Nucleus accumbens (tissue), 56 donors: Measurements from ENCODE around the gene COIL.
"Not testable (repeated sequence)": the region's sequence is repeated elsewhere in the genome, so short reads cannot be mapped to it uniquely, and the experiment has no call there.

Experiments
- DNase-seq, 56 donors: peaks; one replicate each; lab custom pipeline; 2025; lab: John Stamatoyannopoulos, UW

COIL gene

DNA sequence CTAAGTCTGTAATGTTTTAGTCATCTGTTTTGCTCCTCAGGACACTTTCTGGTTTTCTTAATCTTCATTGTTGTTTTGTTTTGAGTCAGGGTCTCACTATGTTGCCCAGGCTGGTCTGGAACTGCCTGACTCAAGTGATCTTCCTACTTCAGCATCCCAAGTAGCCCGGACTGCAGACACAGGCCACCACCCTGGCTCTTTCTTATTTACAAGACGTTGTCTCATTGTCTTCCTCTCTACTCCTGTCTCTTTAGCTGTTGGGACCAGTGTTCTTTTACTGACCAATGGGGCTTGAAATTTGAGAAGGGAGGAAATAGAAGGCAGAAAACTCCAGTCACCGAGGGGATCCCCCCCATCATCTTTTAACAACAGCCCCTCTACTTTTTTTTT, 18.2 kb upstream of the COIL start:
- DNase-seq = no peak

- DNase-seq = peak in 2 of 56 donors; percentile 5 to 13
Observed at GRCh38 chr17:56978441-56979090, 17.7 kb upstream of the COIL start.

- DNase-seq = peak; percentile 34 to 93 (median 84)
Observed at GRCh38 chr17:56977673-56978395, 17.0 kb upstream of the COIL start, which contains the start of gene SCPEP1. TSS of gene SCPEP1 (plus strand) at chr17:56978131. CDS start at chr17:56978160, 29 bp downstream.

GRCh38 chr17:56976941-56977608, 16.2 kb upstream of the COIL start:
- DNase-seq = no peak

DNA sequence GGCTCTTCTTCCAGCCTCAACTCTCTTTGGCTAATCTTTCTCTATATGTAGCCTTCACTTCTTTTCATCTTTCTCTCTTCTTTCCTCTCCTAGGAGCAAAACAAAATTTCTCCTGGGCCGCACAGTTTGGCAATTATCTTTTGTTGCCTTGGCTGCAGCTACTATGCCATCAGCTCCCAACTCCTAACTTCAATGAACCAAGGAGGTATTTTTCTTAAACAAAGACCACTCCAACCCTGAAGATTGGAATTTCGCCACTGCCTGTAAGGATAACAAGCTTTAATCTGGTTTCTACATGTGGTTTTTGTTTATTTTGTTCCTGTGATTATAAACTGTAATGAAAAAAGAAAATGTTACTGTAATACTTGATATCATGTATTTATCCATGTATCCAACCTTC, 14.8 kb upstream of the COIL start:
- DNase-seq = no peak

DNA sequence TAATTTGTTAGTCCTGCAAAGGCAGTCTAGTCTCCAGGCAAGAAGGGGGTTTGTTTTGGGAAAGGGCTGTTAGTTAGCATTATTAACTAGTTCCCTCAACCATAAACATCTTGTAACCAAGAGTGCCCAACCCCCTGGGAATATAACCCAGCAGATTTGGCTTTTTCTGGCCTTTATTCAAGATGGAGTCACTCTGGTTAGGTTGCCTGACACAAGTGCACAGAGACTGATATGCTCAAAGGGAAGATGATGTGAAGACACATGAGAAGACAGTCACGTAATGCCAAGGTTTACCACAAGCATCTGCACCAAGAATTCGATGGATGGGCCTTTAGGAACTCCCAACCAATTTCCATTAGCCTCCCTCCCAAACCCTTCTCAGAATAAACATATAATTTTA, 13.2 kb upstream of the COIL start:
- no peak for DNase-seq

DNA sequence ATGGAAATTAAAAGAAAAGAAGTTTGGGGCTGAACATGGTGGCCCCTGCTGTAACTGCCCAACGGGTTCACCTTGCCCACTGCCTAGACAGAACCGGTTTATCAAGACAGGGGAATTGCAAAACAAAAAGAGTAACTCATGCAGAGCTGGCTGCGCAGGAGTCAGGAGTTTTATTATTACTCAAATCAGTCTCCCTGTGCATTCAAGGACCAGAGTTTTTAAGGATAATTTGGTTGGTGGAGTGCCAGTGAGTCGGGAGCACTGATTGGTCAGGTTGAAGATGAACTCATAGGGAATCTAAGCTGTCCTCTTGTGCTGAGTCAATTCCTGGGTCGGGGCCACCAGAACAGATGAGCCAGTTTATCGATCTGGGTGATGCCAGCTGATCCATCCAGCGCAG, 12.7 kb upstream of the COIL start:
- no peak for DNase-seq

DNA sequence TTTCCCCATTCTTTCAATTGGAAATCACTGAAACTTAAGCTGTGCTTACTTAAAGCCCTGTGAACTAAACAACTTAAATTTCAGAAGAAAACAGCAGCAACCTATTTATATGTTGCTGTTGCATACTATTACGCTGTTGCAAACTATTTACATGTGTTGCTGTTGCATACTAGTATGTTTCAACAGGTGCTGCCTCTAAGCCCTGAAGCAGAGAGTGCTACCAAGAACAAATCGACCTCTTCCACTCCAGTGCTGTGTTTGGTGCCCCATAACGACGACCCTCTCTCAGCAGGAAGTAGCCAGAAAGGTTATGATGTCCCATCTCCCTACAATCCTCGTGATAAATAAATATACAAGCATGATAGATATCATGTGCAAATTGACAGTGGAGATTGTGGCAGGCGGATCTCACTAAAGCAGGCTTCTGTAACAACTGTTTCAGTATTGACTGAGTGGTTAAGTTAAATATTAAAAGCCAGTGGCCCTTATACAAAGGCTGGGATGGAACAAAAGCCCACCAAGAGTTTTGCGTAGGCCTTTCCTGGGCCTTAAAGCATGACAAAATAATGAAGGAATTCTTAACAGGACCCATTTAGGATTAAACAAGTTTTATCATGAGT, 11.4 kb upstream of the COIL start:
- DNase-seq = no peak

DNA sequence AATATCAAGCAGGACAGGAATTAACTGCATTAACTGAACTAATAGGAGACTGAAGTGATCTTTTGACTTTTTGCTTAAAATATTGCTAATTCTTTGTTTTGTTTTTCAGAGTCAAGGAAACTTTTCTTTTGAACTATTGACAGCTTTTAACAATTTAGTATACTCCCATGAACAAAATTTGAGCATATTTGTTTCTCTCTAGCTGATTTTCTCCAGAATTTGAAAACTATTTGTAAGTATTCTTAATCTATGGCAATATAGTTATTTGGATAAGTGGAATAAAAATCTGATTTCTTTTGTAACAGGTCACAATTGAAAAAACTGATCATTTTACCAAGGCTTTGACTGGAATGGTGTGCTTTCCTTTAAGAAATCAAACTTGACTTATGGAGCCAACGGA, 10.1 kb upstream of the COIL start:
- DNase-seq = no peak

GRCh38 chr17:56966338-56966737, 5.5 kb upstream of the COIL start:
- DNase-seq = no peak

DNA sequence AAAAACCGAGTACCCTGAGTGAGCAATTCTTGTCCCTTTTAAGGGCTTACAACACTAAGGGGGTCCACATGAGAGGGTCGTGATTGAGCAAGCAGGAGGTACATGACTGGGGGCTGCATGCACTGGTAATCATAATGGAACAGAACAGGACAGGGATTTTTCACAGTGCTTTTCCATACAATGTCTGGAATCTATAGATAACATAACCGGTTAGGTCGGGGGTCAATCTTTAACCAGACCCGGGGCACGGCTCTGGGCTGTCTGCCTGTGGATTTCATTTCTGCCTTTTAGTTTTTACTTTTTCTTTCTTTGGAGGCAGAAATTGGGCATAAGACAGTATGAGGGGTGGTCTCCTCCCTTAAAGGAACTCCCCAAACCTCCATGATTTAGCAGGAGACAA, 4.8 kb upstream of the COIL start:
- not testable (repeated sequence) for DNase-seq

- not testable (repeated sequence) for DNase-seq
Observed at GRCh38 chr17:56965241-56965640, 4.4 kb upstream of the COIL start.

- DNase-seq = no peak
Observed at GRCh38 chr17:56956992-56957391, 3.9 kb downstream of the COIL start.

- no peak for DNase-seq
Observed at GRCh38 chr17:56949595-56949994, 11.3 kb downstream of the COIL start.

DNA sequence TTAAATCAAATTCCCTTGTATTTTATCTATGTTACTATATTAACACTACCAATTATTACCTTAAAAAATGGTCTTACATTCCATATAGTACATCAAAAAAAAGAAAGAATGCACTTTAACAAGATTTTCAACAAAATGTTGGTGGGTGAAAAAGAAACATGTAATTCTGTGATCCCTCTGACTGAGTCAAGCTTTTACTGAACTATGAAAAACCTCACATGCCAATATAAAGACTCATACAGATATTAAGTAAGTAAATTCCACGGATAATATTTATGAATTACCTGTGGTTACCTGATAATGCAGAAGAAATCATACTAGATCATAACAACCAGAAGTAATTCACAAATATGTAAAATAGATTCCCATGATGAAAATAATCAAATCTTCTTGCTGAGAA, 12.4 kb downstream of the COIL start:
- DNase-seq = no peak

- no peak for DNase-seq
Observed at GRCh38 chr17:56947741-56948140, 13.1 kb downstream of the COIL start.

GRCh38 chr17:56945938-56946505, 14.8 kb downstream of the COIL start:
- DNase-seq = no peak

GRCh38 chr17:56943505-56944125, 17.2 kb downstream of the COIL start:
- no peak for DNase-seq

DNA sequence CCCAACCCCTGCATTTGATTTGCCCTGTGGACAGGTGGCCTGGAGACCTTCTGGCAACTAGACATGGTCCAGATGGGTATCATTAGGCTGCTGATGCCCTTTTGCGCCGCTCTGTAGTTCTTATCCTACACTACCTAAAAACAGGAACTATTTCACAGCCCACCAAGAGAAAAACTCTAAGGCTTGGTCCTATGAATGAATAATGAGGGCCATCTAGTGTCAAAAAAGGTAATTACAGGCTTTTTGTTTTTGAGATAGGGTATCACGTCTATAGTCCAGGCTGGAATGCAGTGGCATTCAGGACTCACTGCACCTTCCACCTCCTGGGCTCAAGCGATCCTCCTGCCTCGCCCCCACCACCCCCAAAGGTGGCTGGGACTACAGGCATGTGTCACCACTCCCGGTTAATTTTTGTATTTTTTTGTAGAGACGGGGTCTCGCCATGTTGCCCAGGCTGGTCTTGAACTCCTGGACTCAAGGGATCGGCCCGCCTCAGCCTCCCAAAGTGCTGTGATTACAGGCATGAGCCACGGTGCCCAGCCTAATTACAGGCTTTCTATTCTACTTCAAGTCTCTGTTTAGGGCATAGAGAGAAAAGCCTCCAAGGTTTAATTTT, 20.9 kb downstream of the COIL start:
- no peak for DNase-seq

GRCh38 chr17:56938206-56938605, 22.6 kb downstream of the COIL start:
- DNase-seq = not testable (repeated sequence)
